GM19351 (cell line): ENCODE measurements around the gene HOXA11.

Experiments used
- ATAC-seq: cut with Tn5 transposase; IDR thresholded peaks from one replicate; pipeline ENCODE4 v1.9.1; 2021; ENCODE audit warnings: mild to moderate bottlenecking, moderate library complexity; ENCODE audit not compliant: unreplicated experiment

The HOXA11 gene

DNA sequence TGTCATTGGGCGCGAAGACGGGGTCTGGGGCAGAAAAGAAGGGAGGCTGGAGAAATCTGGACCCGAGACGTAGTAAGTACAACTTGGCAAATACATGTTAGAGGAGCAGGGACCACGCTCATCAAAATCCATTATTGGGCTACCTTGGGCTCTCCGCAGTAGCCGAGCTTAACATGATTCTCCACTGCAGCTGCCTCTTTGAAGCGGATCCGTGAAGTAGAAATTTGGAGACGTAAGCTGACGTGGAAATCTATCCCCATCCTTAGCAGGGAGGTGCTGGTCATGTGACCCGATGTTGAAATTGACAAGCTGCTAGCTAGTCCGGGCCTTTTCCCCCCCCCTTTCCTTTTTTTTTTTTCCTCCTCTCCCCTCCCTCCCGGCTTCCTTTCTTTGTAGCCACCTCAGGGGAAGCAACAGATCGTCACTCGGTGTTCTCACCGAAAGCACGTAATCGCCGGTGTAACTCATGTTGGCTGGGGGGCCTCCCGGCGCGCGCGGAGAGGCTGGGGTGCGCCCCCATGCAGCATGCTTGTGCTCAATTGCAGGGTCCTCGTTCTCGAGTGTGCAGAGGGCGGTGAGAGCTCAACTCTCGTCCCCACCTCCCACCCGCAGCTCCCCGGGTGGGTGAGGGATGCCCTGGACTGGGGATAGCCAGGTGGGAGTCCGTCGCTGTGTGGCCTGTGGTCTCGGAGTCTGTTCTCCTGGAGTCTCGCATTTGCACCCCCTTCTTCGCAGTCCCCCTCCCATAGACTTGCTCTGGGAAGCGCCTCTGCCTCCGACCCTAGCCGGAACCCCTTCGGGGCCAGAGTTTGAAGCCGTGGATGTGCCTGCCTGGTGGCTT, at the start of gene HOXA11:
TSS of gene HOXA11 (minus strand) at position 220 of the 841 bp plus-strand sequence. CDS start at position 132, 88 bp downstream.
- no peak for ATAC-seq

DNA sequence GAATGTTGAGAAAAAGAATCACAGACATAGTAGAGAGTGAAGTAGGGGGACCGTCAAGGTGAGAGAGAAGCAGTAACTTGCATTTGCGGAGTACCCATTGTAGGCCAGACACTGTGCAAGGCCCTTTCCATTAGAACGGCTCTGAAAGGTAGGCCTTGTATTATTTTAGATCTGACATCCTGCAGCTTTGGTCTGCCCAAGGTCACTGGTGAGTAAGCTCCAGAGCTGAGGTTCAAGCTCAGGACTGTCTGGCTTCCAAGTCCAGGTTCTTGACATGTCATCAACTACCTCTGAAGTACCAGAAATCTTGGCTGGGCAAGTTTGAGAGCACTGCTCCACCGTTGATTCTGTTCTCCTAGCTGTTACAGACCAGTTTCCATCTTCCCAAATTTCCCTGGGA, 44.4 kb upstream of the HOXA11 start:
- no peak for ATAC-seq

DNA sequence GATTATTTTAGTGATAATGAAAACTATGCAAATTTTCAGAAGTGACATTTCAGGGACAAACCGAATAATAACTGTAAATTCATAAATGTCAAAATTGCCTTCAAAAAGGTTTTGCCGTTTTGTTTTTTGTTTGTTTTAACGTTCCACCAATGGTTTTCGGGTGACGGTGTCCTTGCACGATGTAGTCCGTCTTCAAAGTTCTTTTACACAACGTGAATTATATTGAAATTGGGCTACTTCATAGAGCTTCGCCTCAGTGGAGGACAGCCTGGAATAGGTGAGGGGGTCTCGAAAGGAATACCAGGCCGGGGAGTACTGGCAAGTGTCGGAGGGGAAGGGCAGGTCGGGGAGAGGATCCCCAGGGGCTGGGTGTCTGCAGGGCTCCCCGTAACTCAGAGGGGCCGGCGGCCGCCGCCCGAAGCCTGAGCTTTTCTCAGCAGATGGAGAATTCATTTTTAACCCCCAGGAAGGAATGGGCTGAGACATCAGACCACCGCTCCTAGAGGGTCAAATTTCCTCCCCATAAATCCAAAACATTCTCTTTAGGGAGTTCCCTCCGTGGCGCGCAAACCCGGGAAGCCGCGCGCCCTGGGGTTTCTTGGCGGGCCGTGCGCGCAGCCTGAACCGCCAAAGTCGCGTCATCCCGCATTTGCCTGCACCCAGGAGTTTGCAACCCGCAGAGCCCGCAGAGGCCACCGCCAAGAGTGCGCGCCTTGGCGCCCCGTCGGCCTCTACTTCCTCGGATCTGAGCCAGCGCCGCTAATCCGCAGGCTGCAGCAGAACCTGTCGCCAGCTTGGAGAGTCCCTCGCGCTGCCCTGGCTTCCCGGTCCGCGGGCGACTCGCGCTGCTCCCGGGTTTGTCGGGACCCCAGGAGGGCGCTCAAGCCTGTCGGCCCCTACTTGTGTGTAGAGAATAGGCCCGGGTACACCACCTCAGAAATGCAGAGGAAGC, 40.2 kb upstream of the HOXA11 start:
- no peak for ATAC-seq

DNA sequence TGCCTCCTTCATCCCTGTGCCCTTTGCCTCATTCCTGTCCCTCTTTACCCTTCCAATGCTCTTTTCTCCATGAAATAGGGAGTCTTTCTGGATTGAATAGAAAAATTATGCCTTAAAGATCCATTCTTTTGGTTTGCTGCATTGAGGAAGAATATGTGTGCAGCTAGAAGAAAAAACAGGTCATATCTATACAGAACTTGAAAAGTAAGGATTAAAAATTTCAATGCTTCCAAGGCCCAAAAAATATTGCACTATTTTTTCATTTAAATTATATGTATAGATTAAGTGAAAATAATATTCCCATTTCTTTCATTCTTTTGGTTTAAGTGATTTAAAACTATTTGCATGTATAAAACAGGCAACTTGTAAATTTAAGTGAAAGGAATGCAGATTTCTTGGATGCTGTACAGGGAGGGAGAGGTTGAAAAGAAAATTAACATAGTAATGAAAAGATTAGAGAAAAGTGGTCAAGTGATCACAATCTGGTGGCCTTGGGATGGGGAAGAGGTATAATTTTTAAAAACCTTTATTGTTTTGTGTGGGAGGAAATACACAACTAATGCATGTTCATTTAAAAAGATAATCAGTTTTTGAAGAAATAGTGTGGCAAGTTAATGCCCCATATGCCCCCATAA, 39.0 kb upstream of the HOXA11 start:
- ATAC-seq, result no peak

DNA sequence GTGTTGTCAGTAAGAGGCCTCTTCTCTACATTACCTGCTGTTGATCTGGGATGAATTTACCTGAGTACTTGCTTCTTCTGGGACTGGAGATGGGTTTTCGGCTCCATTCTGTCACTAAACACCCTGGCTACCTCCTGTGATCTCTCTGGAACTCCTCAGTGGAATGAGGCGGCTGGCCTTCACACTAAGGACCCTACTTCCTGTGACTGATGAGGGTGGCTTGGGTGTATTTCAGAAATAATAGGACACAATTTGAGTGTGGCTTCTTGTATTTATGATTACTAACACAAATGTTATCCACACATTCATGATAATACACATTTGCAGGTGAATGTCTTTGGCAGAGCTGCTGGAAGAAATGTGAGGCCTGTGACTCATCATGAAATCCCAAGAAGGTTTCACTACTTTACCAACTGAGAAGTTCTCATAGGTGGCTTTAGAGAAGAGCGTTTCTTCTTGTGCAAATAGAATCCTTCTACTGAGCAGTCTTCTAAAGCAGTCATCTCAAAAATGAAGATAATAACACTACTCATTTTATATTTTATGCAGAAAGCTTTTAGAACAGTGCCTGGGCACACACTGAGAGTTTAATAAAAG, 36.3 kb upstream of the HOXA11 start:
- peak; percentile 56 for ATAC-seq

DNA sequence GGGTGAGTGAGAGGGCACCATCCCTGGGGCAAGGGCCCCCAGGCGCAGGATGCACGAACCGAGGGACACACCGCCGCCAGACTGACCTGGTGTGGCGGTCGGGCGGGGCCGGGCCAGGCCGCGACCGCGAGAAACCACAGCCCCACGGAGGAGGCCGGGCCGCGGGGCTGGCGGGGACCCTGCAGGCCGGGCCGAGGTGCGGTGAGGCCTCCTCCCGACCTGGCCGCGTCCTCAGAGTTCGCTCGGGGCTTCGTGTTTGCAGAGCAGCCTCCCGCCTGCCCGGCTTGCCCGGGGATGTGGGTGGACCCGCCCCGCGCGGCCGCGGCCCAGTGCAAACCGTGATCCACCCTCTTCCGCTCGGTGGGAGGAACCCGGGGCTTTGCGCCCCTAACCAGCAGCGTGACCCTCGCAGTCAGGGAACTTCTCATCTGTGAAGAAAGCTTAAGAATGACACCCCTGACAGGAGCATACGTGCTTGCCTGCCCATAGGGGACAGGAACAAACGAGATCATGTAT, 35.5 kb upstream of the HOXA11 start:
- no peak for ATAC-seq

DNA sequence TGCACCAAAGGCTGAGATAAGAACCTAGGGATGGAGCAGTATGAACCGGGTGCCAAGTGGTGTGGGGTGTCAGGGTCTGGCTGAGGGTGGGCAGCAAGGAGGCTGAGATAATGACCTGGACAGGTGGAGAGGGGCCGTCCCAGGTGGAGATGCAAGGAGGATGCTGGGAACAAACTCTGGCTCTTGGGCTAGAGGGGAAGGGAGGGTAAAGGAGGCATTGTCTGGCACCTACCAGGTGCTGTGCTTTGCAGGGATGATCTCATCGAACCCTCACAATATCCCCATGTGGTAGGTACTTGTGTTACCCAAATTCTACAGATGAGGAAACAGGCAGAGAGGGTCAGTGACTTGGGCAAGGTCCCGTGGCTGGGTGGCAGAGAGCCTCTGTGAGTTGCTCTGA, 34.8 kb upstream of the HOXA11 start:
- ATAC-seq, result no peak

DNA sequence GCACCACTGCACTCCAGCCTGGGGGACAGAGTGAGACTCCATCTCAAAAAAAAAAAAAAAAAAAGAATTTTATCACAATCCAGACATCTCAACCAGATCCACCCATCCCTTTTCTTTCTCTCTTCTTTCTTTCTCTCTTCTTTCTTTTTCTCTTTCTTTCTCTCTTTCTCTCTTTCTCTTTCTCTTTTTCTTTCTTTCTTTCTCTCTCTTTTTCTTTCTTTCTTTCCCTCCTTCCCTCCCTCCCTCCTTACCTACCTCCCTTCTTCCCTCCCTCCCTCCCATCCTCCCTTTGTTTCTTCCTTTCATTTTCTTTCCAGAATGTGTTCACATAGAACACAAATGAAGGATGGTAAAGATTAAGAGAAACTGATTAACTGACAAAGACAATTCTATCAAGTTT, 32.9 kb upstream of the HOXA11 start:
- no peak for ATAC-seq

DNA sequence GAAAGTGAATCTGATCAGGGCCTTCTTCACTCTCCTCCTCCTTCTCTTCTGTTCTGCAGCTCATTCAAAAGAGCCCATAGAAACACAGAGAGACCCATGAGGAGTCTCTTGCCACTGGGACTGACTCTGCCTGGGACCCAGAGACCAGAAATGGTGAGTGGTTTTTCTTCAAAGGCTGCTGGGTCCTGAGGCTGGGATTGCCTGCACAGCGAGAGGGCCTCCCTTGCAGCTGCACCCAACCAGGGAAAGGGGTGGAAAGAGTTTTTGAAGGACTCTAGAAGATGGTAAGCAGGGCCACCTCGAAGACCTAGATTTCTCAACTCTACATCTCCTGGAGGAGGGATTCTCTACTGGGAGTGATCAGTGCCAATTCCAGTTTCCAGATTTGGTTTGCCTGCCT, 30.3 kb upstream of the HOXA11 start:
- no peak for ATAC-seq

DNA sequence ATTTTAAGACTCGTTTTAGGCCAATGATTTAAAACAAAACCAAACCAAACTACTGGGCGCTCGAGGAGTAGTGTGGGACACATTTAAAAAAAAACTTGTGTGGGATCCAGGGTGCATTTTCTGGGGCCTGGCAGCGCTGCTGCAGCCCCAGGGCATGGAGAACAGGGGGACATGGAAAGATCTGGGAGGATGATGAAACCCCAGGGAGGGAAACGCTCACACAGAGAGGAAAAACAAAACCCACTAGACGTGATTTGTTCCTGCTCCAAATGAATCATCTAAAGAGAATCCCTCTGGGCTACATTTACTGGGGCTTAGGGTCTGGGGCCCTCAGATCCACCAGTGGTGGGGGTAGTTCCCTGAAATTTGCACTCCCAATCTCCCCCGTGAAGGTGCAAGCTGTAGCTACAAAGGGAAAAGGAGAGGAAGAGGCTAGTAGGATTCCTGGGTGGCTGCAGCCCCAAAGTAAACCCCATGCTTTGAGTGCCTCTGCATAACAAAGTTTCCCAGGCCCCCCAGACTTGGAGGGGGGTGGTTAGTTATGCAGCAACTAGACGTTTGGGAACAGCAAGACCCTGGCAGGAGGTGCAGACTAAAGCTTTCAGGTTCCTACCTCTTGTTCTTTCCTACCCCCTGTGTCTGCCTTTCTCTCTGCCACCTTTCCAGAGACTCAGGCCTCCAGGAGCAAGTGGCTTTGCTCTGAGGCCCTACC, 29.4 kb upstream of the HOXA11 start:
- no peak for ATAC-seq

DNA sequence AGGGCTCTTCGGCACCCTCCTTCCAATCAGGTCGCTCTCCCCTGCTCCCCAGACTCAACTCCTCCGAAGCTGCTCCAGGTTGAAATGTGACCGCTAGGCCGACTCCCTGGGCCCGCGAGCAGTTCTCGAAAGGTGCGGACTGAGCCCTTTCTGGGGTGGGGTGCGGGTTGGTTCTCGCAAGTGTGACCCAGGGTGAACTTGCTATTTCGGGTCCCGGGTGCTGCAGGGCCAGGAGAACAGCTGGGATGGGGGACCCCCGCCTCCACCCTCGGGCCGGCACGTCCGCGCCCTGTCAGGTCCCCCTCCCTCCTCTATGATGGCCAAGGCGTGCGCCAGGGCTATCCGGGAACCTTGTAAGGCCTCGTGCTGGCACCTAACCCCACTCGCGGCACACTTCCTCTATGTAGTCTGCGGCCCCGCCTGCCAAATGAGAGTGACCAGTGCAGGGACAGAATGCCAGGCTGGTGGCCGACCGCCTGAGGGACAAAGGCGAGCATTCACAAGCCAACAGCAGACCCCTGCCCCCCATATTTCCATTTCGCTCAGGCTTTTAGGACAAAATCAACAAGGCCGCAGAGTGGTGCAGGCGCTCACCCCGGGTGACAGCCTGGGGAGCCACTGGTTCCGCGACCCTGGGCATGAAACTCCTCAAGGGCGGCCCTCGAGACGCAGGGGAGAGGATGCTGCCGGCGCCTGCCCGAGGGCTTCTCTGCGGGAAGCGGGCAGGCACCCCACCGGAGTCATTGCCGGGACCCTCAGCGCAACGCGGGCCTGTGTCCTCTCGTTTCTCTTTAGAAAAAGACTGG, 28.6 kb upstream of the HOXA11 start:
- ATAC-seq, result no peak

DNA sequence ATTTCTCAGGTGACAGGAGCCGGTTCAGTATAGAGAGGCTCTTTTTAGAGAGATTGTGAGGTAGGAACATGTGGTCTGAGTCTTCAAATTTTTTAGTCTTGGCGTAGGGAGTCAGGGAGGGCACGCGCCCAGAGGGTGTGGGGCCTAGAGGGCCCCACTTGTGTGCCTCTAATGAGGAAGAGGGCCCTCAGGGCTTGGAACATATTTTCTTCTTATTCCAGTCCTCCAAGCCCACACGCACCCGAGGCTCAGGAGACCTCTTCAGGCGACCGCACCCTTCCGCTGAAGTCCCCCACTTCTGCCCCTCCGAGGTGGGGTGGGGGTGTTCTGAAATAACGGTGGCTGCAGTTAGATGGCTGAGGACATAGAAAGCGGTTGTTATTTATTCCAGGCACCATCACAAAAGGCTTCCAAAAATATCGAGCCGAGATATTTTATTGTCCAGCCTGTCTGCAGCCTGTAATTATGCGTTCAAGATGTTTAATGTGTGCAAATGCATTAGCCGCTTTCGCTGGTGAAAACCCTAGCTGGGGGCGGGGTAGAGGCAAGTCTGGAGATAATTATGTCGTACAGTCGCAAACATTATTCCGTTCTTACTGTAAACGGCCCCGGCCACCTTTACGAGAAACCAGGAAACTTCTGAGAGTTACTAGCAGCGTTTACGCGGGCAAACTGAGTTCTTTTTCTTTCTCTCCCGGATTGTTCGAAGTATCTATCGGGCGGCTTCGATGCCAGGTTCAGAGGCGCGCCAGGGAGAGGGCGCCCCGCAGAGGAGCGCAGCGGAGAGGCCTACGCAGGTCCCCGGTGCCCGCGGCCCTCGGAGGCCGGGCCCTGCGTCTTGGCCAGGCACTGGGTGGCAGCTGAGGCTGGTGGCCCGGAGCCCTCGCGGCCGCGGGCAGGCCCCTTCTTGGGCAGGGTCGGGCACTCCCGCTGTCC, 27.7 kb upstream of the HOXA11 start:
- no peak for ATAC-seq

DNA sequence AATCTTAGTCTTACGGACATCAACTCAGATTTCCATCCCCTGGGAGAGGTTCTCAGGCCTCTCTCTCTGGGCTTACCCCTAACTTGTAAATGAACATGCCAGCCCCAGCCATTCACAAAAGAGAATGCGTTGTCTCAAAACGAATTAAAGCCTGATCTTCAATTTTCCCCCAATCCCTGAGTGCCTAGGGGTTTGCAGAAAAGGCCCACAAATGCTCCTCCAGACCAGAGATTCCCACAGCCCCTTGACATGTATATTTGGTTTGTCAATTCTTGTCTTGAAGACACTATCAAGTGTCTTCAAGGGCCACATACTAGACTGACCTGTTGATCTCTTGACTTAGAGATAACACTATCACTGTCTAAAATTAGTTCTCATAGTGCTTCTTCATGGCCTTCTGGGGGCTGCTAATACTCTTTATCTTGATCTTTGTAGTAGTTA, 26.8 kb upstream of the HOXA11 start:
- ATAC-seq, result no peak

DNA sequence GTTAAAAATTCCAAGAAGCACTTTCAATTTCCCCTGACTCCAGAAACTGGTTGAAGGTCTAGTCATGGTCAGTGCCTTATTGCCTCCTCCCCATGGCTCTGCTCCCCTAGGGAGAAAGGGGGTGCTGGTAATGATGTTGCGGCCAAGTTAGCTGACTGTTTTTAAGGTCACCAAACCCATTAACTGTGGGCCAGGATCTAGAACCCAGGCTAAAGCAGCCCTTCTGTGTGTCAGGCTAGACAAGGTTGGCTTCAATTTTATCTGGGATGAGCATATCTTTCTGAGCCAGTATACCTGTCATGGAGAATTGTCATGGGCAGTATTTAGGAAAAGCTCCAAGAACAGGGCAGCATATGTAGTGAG, 26.0 kb upstream of the HOXA11 start:
- no peak for ATAC-seq

DNA sequence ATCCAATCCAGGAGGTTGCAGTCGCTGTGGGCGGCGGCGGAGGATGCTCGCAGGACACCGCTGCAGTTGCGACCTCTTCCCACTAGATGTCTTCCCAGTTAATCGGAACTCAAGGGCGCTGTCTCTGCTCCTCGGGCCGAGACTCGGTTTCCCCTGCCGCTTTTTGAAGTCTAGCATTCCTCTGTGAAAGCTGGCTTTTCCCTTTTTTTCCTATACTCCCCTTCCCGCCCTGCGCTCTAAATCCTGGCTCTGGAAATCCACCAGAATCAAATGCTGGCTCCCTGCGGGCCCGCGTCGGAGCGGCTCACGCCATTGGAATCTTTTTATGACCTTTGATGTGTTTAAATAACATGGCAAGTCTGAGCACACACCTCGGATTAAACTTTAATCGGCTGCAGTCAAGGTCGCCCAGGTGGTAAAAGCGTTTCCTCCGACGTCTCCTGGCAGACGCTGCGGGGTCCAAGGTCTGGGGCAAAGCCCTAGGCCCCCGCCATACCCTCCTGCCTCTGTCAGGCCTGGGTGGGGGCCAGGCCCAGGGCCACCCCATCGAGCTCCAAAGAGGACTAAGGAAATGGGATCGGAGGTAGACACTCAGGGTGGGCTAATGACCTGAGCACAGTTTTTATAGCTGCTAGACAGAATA, 25.5 kb upstream of the HOXA11 start:
- no peak for ATAC-seq

DNA sequence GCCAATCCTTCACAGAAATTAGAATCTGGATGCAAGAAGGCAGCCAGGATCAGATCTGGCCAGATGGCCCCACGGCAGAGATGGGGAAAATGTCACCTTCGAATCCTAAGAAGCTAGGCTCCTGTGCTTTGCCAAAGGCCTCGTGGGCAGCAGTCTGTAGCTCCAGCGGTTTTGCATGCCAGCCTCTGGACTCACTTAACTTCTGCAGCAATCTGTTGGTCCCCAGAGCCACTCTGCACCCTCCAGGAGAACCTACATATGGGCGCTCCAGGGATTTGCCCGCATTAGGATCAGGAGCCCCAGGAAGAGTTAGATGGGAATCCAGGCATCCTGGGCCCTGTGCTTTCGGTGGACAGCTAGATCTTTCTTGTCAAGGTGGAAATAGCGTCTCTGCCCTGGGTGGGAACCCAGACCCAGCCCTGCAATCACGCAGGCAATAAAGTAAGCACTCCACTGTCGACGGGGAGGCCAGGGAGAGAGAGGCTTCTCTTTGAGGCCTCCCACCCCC, 25.0 kb upstream of the HOXA11 start:
- no peak for ATAC-seq

DNA sequence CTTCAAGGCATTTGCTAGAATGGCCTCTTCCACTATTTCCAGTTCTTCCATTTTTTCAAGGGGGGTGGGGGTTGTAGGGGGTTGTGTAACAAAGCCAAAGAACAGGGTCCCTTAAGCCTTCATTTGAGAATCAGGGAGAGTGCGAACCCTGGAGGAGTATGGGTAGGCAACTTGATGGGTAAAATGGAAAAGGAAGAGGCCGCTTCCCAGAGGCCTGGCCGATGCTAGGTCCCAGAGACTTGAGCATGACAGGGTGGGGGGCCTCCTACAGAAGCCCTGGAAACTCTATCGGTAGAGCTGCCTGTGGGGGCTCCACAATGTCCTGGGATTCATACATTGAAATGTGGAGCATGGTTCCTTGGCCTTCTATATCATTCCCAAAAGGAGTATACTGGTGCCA, 24.0 kb upstream of the HOXA11 start:
- ATAC-seq, result no peak
